GM19328 (cell line): ENCODE results near the gene DNAH14.
"Not testable (repeated sequence)": the region's sequence is repeated elsewhere in the genome, so short reads cannot be mapped to it uniquely, and the experiment has no call there.

ENCODE experiments used
- ATAC-seq: cut with Tn5 transposase; IDR thresholded peaks from one replicate; pipeline ENCODE4 v1.9.1; 2021; ENCODE audit warnings: mild to moderate bottlenecking, moderate library complexity; ENCODE audit not compliant: unreplicated experiment

Gene DNAH14

GRCh38 chr1:225143001-225143400 lies 213.5 kb downstream of the DNAH14 start:
- no peak for ATAC-seq

GRCh38 chr1:225146478-225146877 lies 217.0 kb downstream of the DNAH14 start:
- ATAC-seq, result no peak

- not testable (repeated sequence) for ATAC-seq
These were observed 218.3 kb downstream of the DNAH14 start for GRCh38 chr1:225147791-225148190.

GRCh38 chr1:225152061-225152460 lies 222.6 kb downstream of the DNAH14 start:
- no peak for ATAC-seq

- no peak for ATAC-seq
These were observed 226.1 kb downstream of the DNAH14 start for GRCh38 chr1:225155555-225155954.

- no peak for ATAC-seq
These were observed 226.8 kb downstream of the DNAH14 start for GRCh38 chr1:225156254-225156653.

- ATAC-seq, result no peak
These were observed 228.8 kb downstream of the DNAH14 start for GRCh38 chr1:225158291-225158690.

GRCh38 chr1:225159793-225160192 lies 230.3 kb downstream of the DNAH14 start:
- no peak for ATAC-seq

GRCh38 chr1:225177409-225177808 lies 247.9 kb downstream of the DNAH14 start:
- ATAC-seq, result not testable (repeated sequence)

GRCh38 chr1:225179686-225180085 lies 250.2 kb downstream of the DNAH14 start:
- ATAC-seq, result no peak

GRCh38 chr1:225182716-225183115 lies 253.2 kb downstream of the DNAH14 start:
- ATAC-seq, result no peak

- no peak for ATAC-seq
These were observed 261.8 kb downstream of the DNAH14 start for GRCh38 chr1:225191199-225191753.

GRCh38 chr1:225201447-225201846 lies 272.0 kb downstream of the DNAH14 start:
- ATAC-seq, result no peak

GRCh38 chr1:225207791-225208190 lies 278.3 kb downstream of the DNAH14 start:
- no peak for ATAC-seq

- no peak for ATAC-seq
These were observed 279.7 kb downstream of the DNAH14 start for GRCh38 chr1:225209153-225209552.

GRCh38 chr1:225210180-225210579 lies 280.7 kb downstream of the DNAH14 start:
- not testable (repeated sequence) for ATAC-seq

GRCh38 chr1:225211694-225212442 lies 282.4 kb downstream of the DNAH14 start:
- ATAC-seq, result not testable (repeated sequence)

GRCh38 chr1:225224287-225224686 lies 294.8 kb downstream of the DNAH14 start:
- no peak for ATAC-seq

- no peak for ATAC-seq
These were observed 296.2 kb downstream of the DNAH14 start for GRCh38 chr1:225225681-225226080.

- no peak for ATAC-seq
These were observed 299.4 kb downstream of the DNAH14 start for GRCh38 chr1:225228871-225229303.

GRCh38 chr1:225229429-225229828 lies 300.0 kb downstream of the DNAH14 start:
- ATAC-seq, result not testable (repeated sequence)

GRCh38 chr1:225230483-225230882 lies 301.0 kb downstream of the DNAH14 start:
- no peak for ATAC-seq
